ENCODE results near the gene ZAR1.

Gene ZAR1

GRCh38 chr4:48489683-48490011 lies 405 bp upstream of the ZAR1 start:
- DNase-seq (ENCODE audit: low read depth, low spot score) = no peak

- no peak for DNase-seq (ENCODE audit: low read depth, low spot score)
Observed at GRCh38 chr4:48490680-48491513, 845 bp downstream of the ZAR1 start.

- DNase-seq (ENCODE audit: low read depth, low spot score) = no peak
Observed at GRCh38 chr4:48491514-48492176, 1.6 kb downstream of the ZAR1 start.

- DNase-seq (ENCODE audit: low read depth, low spot score) = no peak
Observed at GRCh38 chr4:48493452-48494100, 3.5 kb downstream of the ZAR1 start.

- DNase-seq (ENCODE audit: low read depth, low spot score) = no peak
Observed at GRCh38 chr4:48495941-48496340, 5.9 kb downstream of the ZAR1 start.

GRCh38 chr4:48498895-48499294 lies 8.8 kb downstream of the ZAR1 start:
- no peak for DNase-seq (ENCODE audit: low read depth, low spot score)

- no peak for DNase-seq (ENCODE audit: low read depth, low spot score)
Observed at GRCh38 chr4:48499551-48500066, 9.6 kb downstream of the ZAR1 start.

- DNase-seq (ENCODE audit: low read depth, low spot score) = no peak
Observed at GRCh38 chr4:48503233-48504025, 13.4 kb downstream of the ZAR1 start.

GRCh38 chr4:48504026-48504330 lies 13.9 kb downstream of the ZAR1 start:
- DNase-seq (ENCODE audit: low read depth, low spot score) = no peak

GRCh38 chr4:48504352-48504751 lies 14.3 kb downstream of the ZAR1 start:
- DNase-seq (ENCODE audit: low read depth, low spot score) = no peak

GRCh38 chr4:48506716-48507115 lies 16.7 kb downstream of the ZAR1 start:
- no peak for DNase-seq (ENCODE audit: low read depth, low spot score)

- no peak for DNase-seq (ENCODE audit: low read depth, low spot score)
Observed at GRCh38 chr4:48509543-48509942, 19.5 kb downstream of the ZAR1 start.

- DNase-seq (ENCODE audit: low read depth, low spot score) = no peak
Observed at GRCh38 chr4:48518143-48518542, 28.1 kb downstream of the ZAR1 start.

- DNase-seq (ENCODE audit: low read depth, low spot score) = no peak
Observed at GRCh38 chr4:48526406-48526805, 36.4 kb downstream of the ZAR1 start.

- no peak for DNase-seq (ENCODE audit: low read depth, low spot score)
Observed at GRCh38 chr4:48538358-48538757, 48.3 kb downstream of the ZAR1 start.

- DNase-seq (ENCODE audit: low read depth, low spot score) = no peak
Observed at GRCh38 chr4:48539597-48539996, 49.5 kb downstream of the ZAR1 start.

GRCh38 chr4:48542888-48543287 lies 52.8 kb downstream of the ZAR1 start:
- DNase-seq (ENCODE audit: low read depth, low spot score) = no peak

GRCh38 chr4:48543796-48544195 lies 53.7 kb downstream of the ZAR1 start:
- no peak for DNase-seq (ENCODE audit: low read depth, low spot score)

All from activated CD4-positive, CD25-positive, alpha-beta regulatory T cell treated with anti-CD3 and anti-CD28 coated beads, Interleukin-2, amount 50 U/mL, for 16 hours (primary cell).